SK-N-SH (cell line): ENCODE measurements around the gene PDE4D. TPM values are rescaled to one million over a fixed set of nuclear protein-coding genes. Genes with fewer than 3 reads are reported as not detected.

Source experiments
- CTCF ChIA-PET: fragments of 300-600, 350-600 bp; formaldehyde crosslinking; extraction: SDS; loops from one replicate; lab custom pipeline; 2021; lab: Yijun Ruan, JAX
- POLR2A ChIA-PET: fragments of 350-600 bp; sonication (Branson Sonifier 250); formaldehyde crosslinking; extraction: SDS; loops from one replicate; lab custom pipeline; 2020; ENCODE audit warnings: antibody characterized with exemption, inconsistent platforms; lab: Yijun Ruan, JAX
- DNase-seq: peaks from one replicate; pipeline ENCODE4 v3.0.0; 2012
- H2AFZ ChIP-seq: fragments of 200-600 bp; sonication (generic); 2 replicates; pipeline ENCODE4 v1.8.1; 2016; ENCODE audit warnings: antibody characterized with exemption, mild to moderate bottlenecking, low read depth
- H3F3A ChIP-seq: fragments of 200-600 bp; sonication (generic); replicated peaks from 2 replicates; pipeline ENCODE3; 2016; ENCODE audit warnings: antibody characterized with exemption, mild to moderate bottlenecking; ENCODE audit not compliant: insufficient read depth
- H3K27ac ChIP-seq, 2 experiments: fragments of 200-500 bp in 1 of 2; fragments of 200-600 bp in 1 of 2; sonication (Bioruptor generic) in 1 of 2; sonication (generic), shearing (Covaris generic) in 1 of 2; 2 replicates each; pipeline versions ENCODE4 v1.5.1 to v1.6.1; 2014 to 2016; ENCODE audit warnings: low read depth in 2 of 2, inconsistent platforms in 1 of 2, low read length in 1 of 2, mild to moderate bottlenecking in 1 of 2, mixed read lengths in 1 of 2
- H3K27me3 ChIP-seq: fragments of 200-600 bp; sonication (generic), shearing (Covaris generic); 2 replicates; pipeline ENCODE4 v1.6.1; 2016; ENCODE audit warnings: mixed run types; ENCODE audit not compliant: insufficient read depth
- H3K36me3 ChIP-seq, 2 experiments: fragments of 200-500 bp in 1 of 2; fragments of 200-600 bp in 1 of 2; sonication (Bioruptor generic) in 1 of 2; sonication (generic) in 1 of 2; replicated peaks in 1 of 2; 2 replicates each; pipeline versions ENCODE3 to v1.5.1; 2014 to 2016; ENCODE audit warnings: low read length in 1 of 2, mild to moderate bottlenecking in 1 of 2; ENCODE audit not compliant: insufficient read depth in 2 of 2, control insufficient read depth in 1 of 2
- H3K4me1 ChIP-seq, 2 experiments: fragments of 200-500 bp in 1 of 2; fragments of 200-600 bp in 1 of 2; sonication (Bioruptor generic) in 1 of 2; sonication (generic), shearing (Covaris generic) in 1 of 2; 2 replicates each; pipeline versions ENCODE4 v1.5.1 to v1.6.1; 2014 to 2016; ENCODE audit warnings: low read depth in 1 of 2, low read length in 1 of 2, mixed run types in 1 of 2; ENCODE audit not compliant: insufficient read depth in 2 of 2, control insufficient read depth in 1 of 2
- H3K4me2 ChIP-seq: fragments of 200-600 bp; sonication (generic), shearing (Covaris generic); 2 replicates; pipeline ENCODE4 v1.6.1; 2017; ENCODE audit warnings: mixed run types
- H3K4me3 ChIP-seq, 2 experiments: fragments of 200-500 bp in 1 of 2; fragments of 200-600 bp in 1 of 2; sonication (Bioruptor generic) in 1 of 2; sonication (generic), shearing (Covaris generic) in 1 of 2; 2 replicates each; pipeline versions ENCODE4 v1.5.1 to v1.8.1; 2014 to 2016; ENCODE audit warnings: low read depth in 2 of 2, inconsistent platforms in 1 of 2, low read length in 1 of 2, mild to moderate bottlenecking in 1 of 2, mixed read lengths in 1 of 2, moderate library complexity in 1 of 2
- H3K79me2 ChIP-seq: fragments of 200-600 bp; sonication (generic); 2 replicates; pipeline ENCODE4 v1.8.1; 2017; ENCODE audit warnings: mild to moderate bottlenecking; ENCODE audit not compliant: insufficient read depth
- H3K9ac ChIP-seq: fragments of 200-600 bp; sonication (generic); 2 replicates; pipeline ENCODE4 v1.6.1; 2017; ENCODE audit warnings: mixed run types
- H3K9me2 ChIP-seq: fragments of 200-600 bp; sonication (generic); 2 replicates; pipeline ENCODE4 v1.6.1; 2017; ENCODE audit warnings: mixed run types
- H3K9me3 ChIP-seq: fragments of 200-600 bp; sonication (generic); 2 replicates; pipeline ENCODE4 v1.6.1; 2017; ENCODE audit warnings: mixed run types, mild to moderate bottlenecking, moderate library complexity
- H4K20me1 ChIP-seq: fragments of 200-600 bp; sonication (generic); 2 replicates; pipeline ENCODE4 v1.6.1; 2017; ENCODE audit warnings: mild to moderate bottlenecking, mixed run types; ENCODE audit not compliant: insufficient read depth
- FOXJ3 ChIP-seq: sonication (generic); formaldehyde crosslinking; IDR thresholded peaks from 2 replicates; pipeline ENCODE4 v1.5.1; 2020; ENCODE audit warnings: mild to moderate bottlenecking, missing genetic modification reagents
- FOXM1 ChIP-seq: IDR thresholded peaks from 2 replicates; pipeline ENCODE4 v1.4.0; 2012; ENCODE audit warnings: low read depth, mild to moderate bottlenecking
- GATA2 ChIP-seq: sonication (generic); formaldehyde crosslinking; IDR thresholded peaks from 2 replicates; pipeline ENCODE4 v1.5.0; 2020; ENCODE audit warnings: mild to moderate bottlenecking, missing genetic modification reagents
- JUND ChIP-seq: IDR thresholded peaks from 2 replicates; pipeline ENCODE4 v1.4.0; 2012
- MXI1 ChIP-seq: IDR thresholded peaks from 2 replicates; pipeline ENCODE4 v1.6.1; 2012; ENCODE audit warnings: mild to moderate bottlenecking, low read depth, low read length, improper control_type of control experiment
- NFIC ChIP-seq: IDR thresholded peaks from 2 replicates; pipeline ENCODE4 v1.4.0; 2012; ENCODE audit warnings: borderline replicate concordance
- NRF1 ChIP-seq: IDR thresholded peaks from 2 replicates; pipeline ENCODE4 v1.6.1; 2012; ENCODE audit warnings: low read depth, mild to moderate bottlenecking, low read length
- POLR2AphosphoS5 ChIP-seq: IDR thresholded peaks from 2 replicates; pipeline ENCODE4 v1.6.1; 2012; ENCODE audit warnings: low read depth, low read length
- RFX5 ChIP-seq: IDR thresholded peaks from 2 replicates; pipeline ENCODE4 v1.6.1; 2012; ENCODE audit warnings: mild to moderate bottlenecking, improper control_type of control experiment, low read length
- SIN3A ChIP-seq: IDR thresholded peaks from 2 replicates; pipeline ENCODE4 v1.6.1; 2012; ENCODE audit warnings: low read depth, mild to moderate bottlenecking, low read length, moderate library complexity, borderline replicate concordance
- SMC3 ChIP-seq: IDR thresholded peaks from 2 replicates; pipeline ENCODE4 v1.6.1; 2012; ENCODE audit warnings: low read depth, low read length, improper control_type of control experiment
- TAF1 ChIP-seq: IDR thresholded peaks from 2 replicates; pipeline ENCODE4 v1.6.1; 2012; ENCODE audit warnings: low read depth, mild to moderate bottlenecking, low read length, moderate library complexity, borderline replicate concordance
- YY1 ChIP-seq: IDR thresholded peaks from 2 replicates; pipeline ENCODE4 v1.4.0; 2012; ENCODE audit warnings: low read depth, mild to moderate bottlenecking
- WGBS: methylation state at CpG from one replicate; pipeline ENCODE4 v1.1.6; 2017; ENCODE audit warnings: low lambda C conversion rate; 5-methylcytosine and 5-hydroxymethylcytosine counted together
- polyA plus RNA-seq, 3 experiments: library from polyadenylated mRNA; depleted of rRNA; stranded (reverse); fragments of >200 nt; gene quantifications; 2 replicates each; pipeline ENCODE4 v1.2.3, GENCODE V29; 2012
- TF ChIP-seq, protein P1 (sequence below): IDR thresholded peaks from 2 replicates; pipeline ENCODE4 v1.4.0; 2012; ENCODE audit warnings: low read depth
- TF ChIP-seq, protein P2 (sequence below): fragments of 150-350 bp; IDR thresholded peaks from 2 replicates; pipeline ENCODE4 v1.6.1; 2017; ENCODE audit warnings: antibody characterized with exemption, low read length, low read depth, borderline replicate concordance
- TF ChIP-seq, protein P3 (sequence below): IDR thresholded peaks from 2 replicates; pipeline ENCODE4 v1.4.0; 2012; ENCODE audit warnings: low read depth, borderline replicate concordance
- TF ChIP-seq, protein P4 (sequence below): IDR thresholded peaks from 2 replicates; pipeline ENCODE4 v1.6.1; 2012; ENCODE audit warnings: mild to moderate bottlenecking, low read depth, low read length, moderate library complexity

The PDE4D gene
- polyA plus RNA-seq, 1 of the 3 experiments (the other 2 are of a cell fraction): 2.4 TPM

DNA sequence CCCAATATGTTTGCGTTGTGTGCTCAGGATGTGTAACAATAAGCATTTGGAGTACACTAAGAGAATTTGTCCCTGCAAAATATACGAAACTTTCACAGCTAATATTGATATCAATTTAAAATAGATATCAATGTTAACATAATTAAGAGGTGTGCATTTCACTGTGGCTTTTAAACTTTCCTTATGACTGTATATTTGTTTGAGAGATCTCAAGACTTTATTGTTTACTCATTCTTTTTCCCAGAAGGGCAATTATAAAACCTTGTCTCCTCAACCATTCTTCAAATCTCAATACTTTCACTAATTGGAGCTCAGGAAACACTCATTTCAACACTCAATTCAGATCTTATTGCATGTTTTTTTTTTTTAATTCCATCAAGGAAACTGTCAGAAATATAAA, 241.1 kb downstream of the PDE4D start:
- Histone ChIP-seq H3K27ac (no peak overlapping the region), H3K9ac (no peak overlapping the region), H3K9me3 (no peaks in the 10 kb centered on the region), H3K9me2 (no peaks in the 10 kb centered on the region), H3K36me3 (no peaks in the 10 kb centered on the region), H3K4me3 (no peak overlapping the region), H3K79me2 (no peaks in the 10 kb centered on the region), H3F3A (no peaks in the 10 kb centered on the region), H3K27me3 (no peaks in the 10 kb centered on the region), H4K20me1 (no peaks in the 10 kb centered on the region), H3K4me1 (no peaks in the 10 kb centered on the region; a peak in 1 of 4 replicates), H2AFZ (no peak overlapping the region), H3K4me2 (no peak overlapping the region)
- 95% methylated on average over 2 of the region's 2 CpGs for WGBS
- ChIA-PET CTCF (interaction anchor here (0.8 to 1.2 kb wide), 3 partner anchors 8 to 262 kb away, joined by 3 read pairs; no protein-coding TSS in a partner anchor), POLR2A (no interaction called here)
- no peak for TF ChIP-seq MXI1
- TF ChIP-seq, protein P1, sequence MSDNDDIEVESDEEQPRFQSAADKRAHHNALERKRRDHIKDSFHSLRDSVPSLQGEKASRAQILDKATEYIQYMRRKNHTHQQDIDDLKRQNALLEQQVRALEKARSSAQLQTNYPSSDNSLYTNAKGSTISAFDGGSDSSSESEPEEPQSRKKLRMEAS: no peak
- TF ChIP-seq TAF1: no peak
- TF ChIP-seq POLR2AphosphoS5: no peak
- TF ChIP-seq GATA2 (CRISPR knock-in tag): no peak
- TF ChIP-seq SIN3A: no peak
- no peak for TF ChIP-seq NRF1
- TF ChIP-seq YY1: no peak
- TF ChIP-seq, protein P2, sequence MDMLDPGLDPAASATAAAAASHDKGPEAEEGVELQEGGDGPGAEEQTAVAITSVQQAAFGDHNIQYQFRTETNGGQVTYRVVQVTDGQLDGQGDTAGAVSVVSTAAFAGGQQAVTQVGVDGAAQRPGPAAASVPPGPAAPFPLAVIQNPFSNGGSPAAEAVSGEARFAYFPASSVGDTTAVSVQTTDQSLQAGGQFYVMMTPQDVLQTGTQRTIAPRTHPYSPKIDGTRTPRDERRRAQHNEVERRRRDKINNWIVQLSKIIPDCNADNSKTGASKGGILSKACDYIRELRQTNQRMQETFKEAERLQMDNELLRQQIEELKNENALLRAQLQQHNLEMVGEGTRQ: no peak
- no peak for TF ChIP-seq SMC3
- TF ChIP-seq, protein P3, sequence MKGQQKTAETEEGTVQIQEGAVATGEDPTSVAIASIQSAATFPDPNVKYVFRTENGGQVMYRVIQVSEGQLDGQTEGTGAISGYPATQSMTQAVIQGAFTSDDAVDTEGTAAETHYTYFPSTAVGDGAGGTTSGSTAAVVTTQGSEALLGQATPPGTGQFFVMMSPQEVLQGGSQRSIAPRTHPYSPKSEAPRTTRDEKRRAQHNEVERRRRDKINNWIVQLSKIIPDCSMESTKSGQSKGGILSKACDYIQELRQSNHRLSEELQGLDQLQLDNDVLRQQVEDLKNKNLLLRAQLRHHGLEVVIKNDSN: no peak
- no peak for TF ChIP-seq FOXM1
- TF ChIP-seq RFX5: no peak
- TF ChIP-seq NFIC: no peak
- no peak for TF ChIP-seq JUND
- TF ChIP-seq, protein P4, sequence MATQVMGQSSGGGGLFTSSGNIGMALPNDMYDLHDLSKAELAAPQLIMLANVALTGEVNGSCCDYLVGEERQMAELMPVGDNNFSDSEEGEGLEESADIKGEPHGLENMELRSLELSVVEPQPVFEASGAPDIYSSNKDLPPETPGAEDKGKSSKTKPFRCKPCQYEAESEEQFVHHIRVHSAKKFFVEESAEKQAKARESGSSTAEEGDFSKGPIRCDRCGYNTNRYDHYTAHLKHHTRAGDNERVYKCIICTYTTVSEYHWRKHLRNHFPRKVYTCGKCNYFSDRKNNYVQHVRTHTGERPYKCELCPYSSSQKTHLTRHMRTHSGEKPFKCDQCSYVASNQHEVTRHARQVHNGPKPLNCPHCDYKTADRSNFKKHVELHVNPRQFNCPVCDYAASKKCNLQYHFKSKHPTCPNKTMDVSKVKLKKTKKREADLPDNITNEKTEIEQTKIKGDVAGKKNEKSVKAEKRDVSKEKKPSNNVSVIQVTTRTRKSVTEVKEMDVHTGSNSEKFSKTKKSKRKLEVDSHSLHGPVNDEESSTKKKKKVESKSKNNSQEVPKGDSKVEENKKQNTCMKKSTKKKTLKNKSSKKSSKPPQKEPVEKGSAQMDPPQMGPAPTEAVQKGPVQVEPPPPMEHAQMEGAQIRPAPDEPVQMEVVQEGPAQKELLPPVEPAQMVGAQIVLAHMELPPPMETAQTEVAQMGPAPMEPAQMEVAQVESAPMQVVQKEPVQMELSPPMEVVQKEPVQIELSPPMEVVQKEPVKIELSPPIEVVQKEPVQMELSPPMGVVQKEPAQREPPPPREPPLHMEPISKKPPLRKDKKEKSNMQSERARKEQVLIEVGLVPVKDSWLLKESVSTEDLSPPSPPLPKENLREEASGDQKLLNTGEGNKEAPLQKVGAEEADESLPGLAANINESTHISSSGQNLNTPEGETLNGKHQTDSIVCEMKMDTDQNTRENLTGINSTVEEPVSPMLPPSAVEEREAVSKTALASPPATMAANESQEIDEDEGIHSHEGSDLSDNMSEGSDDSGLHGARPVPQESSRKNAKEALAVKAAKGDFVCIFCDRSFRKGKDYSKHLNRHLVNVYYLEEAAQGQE: no peak
- TF ChIP-seq FOXJ3 (CRISPR knock-in tag): no peak
- DNase-seq: no peak
